Activated CD4-positive, CD25-positive, alpha-beta regulatory T cell treated with anti-CD3 and anti-CD28 coated beads, Interleukin-2, amount 50 U/mL, for 24 hours (primary cell): Measurements from ENCODE around the gene BNC1.

ENCODE experiments used
- ATAC-seq, 2 donors: fragments of 150-1000 bp; cut with Tn5 transposase; one replicate each; pipeline ENCODE4 v1.10.0; 2021; ENCODE audit warnings: mild to moderate bottlenecking in 1 of 2, moderate library complexity in 1 of 2

Gene BNC1, protein sequence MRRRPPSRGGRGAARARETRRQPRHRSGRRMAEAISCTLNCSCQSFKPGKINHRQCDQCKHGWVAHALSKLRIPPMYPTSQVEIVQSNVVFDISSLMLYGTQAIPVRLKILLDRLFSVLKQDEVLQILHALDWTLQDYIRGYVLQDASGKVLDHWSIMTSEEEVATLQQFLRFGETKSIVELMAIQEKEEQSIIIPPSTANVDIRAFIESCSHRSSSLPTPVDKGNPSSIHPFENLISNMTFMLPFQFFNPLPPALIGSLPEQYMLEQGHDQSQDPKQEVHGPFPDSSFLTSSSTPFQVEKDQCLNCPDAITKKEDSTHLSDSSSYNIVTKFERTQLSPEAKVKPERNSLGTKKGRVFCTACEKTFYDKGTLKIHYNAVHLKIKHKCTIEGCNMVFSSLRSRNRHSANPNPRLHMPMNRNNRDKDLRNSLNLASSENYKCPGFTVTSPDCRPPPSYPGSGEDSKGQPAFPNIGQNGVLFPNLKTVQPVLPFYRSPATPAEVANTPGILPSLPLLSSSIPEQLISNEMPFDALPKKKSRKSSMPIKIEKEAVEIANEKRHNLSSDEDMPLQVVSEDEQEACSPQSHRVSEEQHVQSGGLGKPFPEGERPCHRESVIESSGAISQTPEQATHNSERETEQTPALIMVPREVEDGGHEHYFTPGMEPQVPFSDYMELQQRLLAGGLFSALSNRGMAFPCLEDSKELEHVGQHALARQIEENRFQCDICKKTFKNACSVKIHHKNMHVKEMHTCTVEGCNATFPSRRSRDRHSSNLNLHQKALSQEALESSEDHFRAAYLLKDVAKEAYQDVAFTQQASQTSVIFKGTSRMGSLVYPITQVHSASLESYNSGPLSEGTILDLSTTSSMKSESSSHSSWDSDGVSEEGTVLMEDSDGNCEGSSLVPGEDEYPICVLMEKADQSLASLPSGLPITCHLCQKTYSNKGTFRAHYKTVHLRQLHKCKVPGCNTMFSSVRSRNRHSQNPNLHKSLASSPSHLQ

DNA sequence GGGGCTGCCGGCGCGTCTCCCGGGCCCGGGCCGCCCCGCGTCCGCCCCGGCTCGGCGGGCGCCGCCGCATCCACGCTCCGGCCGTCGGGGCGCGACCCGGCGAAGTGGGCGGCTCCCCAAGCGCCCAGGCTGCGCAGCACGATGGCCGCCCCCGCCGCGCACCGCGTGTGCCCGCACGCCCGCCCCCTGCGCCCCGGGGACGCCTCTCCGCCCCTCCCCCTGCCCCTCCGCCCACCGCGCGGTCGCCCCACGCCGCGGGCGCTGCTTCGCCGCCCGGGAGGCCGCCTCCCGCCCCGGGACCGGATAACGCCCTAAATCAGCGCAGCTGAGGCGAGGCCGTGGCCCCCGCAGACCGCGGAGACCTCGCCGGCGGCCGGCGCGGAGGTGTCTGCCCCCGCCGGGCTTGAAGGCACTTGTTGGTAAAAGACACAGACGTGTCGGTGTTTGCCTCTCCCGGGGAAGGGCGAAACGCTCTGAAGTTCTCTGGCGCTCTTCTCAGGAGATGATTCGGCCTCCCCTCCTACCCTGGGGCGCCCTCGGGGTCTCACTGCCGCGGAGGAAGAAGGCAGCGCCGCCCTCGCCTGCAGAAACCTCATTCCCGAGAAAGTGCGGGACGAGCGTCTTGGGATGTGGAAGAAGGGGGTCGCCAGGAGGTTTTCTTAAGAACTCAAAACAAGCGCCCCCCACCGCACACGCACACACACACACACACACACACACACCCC, at the start of gene BNC1:
TSS of gene BNC1 (minus strand) at position 106 of the 725 bp plus-strand sequence. CDS start at position 70, 36 bp downstream.
- ATAC-seq, result no peak

DNA sequence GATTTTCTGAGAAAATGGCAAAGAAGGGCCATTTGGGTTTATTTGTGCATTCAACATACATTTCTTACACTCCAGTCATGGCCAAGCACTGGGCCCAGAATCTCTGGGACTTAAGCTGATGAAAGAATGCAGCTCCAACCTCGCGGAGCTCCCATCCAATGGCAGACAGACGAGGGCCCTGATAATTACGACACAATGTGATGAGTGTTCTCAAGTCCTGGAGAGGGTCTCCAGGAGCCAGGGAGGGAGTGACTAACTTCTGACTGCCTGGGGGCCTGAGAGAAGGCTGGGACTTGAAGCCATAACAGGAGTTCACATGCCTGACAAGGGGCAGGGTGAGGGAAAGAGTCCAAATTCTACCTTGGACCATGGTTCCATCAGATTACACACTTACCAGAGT, 42.6 kb upstream of the BNC1 start:
- ATAC-seq, result no peak

DNA sequence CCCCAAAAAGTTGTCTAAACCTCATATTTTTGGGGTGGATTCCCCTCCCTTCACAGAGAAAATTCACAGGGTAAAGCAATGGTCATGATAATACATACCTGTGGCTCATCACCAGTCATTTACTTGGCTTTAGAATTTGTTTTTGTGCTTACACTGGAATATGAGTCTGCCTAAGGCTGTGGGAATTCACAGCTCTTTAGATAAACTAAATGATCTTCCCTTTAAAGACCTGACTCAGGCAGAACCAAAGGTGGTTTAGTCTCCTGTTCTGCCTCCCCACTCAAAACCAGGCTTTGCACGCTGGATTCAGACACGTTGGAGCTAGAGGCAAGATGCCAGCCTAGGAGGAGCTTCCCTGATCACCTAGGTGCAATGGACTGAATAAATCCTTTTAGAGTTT, 40.3 kb upstream of the BNC1 start:
- ATAC-seq, result no peak

DNA sequence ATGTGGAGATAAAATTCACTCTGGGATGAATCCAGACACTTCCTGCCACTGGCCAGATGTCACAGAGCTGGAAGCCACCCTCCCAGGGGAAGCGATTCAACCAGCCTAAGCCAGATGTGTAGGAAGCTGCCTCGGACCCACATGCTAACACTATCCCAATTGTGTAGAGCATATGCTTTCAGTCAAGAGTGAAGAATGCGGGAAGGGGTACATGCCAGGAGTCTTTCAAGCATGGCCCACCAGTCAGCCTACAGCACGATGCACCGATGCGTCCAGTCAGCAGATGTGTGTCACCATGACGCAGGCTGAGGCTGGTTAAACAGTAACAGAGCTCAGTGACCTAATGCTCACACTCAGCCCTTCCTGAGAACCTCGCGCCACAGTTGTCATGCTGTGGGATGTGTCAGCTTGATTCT, 38.8 kb upstream of the BNC1 start:
- no peak for ATAC-seq

DNA sequence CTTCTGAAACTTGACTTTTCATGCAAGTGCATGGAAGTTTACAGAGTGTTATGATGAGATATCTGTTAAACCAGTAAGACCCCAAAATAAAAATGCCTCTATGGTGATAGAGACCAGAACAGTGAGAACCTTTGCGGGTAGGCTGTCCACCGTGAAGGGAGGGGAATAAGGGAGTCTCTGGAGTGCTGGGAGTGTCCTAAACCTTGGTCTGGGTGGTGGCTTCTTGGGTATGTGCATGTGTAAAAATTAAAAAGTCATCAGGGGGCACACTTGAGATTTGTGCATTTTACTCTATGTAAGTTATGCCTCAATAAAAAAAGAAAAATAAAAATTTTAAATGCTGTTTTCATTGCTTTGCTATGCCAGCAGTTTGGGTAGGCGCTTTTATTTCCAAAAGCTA, 38.2 kb upstream of the BNC1 start:
- no peak for ATAC-seq

DNA sequence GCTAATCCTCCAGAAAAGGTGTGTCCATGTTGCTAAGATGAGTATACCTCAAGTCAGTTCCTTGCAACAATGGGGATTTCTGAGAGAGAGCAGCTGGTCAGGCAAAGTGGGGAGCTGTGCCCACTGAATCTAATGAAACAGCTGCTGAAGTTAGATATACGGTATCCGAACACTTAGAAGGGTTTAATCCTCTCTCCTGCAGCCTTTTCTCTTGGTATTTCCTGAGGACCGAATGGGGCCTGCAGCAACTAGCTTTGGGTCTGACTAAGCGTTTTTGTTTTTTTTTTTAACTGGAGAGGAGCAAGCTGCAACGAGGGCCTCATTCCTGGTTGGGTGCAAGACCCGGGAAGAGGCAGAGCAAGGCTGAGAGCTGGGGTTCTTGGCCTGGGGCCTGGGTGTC, 37.6 kb upstream of the BNC1 start:
- no peak for ATAC-seq

DNA sequence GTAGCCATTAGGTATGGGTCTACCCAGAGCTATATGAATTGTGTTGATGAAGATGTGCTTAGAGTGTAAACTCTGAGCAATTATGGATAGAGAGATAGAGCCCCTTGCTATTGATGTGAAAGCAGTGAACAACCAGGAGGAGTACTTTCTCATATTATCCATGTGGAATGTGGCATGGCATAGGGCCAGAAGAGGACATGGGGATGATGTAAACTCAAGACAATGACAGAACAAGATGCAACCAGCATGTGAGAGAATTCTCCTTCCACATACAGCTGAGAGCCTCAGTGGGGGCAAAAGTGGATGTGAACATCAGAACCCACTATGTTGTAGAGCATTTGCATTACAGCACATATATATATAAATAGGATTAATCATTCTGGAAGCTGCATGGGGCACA, 36.4 kb upstream of the BNC1 start:
- no peak for ATAC-seq

DNA sequence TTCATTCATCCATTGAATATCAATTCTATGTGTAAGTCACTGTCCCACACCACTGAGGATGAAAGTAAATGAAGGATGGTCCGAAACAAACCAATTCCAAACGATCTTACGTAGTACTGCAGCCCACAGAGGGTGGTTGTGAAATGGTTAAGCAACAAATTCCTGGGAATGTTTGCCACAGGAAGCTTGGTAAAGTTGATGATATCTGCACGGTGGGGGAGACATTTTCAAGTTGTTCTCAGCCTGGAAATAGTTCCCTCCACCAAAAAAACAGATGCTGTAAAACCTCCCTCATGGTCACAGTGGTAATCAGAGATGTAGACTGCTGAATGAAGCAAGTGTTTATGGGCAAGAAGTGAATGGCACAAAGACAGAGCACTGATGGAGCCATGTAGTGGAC, 35.9 kb upstream of the BNC1 start:
- no peak for ATAC-seq

DNA sequence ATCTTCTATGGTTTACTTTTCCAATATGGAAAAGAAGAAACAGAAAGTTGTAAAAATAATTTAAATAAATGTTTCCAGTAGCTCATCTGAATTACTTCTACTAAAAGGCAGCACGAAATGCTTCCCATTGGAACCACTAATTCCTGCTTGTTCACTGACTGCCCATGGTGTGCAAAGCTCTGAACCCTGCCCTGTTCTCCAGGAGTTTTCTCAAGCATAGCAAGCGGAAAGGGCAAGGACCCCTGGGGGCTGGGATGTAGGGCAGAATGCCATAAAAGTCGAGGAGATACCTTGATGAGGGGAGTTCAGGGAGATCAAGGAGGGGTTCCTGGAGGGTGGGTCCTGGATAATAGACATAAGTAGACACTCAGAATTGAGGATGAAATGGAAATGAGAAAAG, 35.3 kb upstream of the BNC1 start:
- no peak for ATAC-seq

DNA sequence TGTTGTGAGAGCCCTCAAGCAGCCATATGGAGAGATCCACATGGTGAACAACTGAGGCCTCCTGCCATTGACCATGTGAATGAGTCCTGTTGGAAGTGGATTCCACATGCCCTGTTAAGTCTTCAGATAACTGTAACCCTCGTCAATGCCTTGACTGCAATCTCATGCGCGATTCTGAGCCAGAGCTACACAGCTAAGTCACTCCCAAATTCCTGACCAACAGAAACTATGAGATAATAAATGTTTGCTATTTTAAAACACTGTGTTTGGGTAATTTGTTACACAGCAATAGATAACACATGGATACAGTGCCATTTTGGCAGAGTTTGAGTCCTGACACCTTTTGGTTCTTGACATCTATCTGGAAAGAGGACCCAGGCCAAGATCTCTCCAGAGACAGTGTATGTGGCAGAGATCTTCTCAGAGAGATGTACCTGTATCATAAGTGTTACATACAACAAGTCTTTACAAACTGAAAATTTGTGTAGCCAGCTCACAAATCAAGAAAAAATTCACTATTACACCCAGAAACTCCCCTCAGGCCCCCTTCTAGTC, 34.5 kb upstream of the BNC1 start:
- ATAC-seq, result no peak

DNA sequence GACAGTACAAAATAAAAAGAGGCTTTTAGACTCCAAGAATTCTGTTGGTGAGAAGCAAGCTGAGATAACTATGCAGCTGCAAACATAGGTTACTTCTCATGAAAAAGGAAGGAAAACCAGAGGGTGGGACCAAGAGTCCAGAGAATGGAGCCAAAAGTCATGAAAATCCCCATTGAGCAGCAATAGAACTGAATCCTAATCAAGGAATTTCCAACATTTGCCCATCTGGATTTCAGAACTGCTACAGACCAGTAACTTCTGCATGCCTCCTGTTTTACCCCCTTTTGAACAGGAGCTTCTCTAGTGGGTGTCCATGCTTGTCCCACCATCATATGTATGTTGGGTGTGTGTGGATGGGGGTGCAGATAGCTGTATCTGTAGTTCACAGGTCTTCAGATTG, 33.6 kb upstream of the BNC1 start:
- no peak for ATAC-seq

DNA sequence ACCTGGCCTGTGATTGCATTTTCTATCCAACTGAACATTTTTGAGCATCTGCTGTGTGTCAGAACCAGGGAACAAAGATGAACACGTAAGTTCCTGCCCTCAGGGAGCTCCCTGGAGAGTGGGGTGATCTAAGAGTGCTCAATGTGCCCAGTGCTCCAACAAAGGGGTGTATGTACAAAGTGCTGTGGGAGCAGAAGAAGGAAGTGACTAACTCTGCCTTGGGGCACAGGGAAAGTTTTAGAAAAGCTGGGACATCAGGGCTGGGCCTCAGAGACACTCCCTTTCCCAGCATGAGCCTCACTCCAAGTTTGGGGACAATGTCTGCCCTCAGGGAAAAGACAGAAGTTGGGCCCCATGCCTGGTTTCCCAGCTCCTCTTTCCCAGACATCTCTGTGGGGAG, 27.6 kb upstream of the BNC1 start:
- no peak for ATAC-seq

DNA sequence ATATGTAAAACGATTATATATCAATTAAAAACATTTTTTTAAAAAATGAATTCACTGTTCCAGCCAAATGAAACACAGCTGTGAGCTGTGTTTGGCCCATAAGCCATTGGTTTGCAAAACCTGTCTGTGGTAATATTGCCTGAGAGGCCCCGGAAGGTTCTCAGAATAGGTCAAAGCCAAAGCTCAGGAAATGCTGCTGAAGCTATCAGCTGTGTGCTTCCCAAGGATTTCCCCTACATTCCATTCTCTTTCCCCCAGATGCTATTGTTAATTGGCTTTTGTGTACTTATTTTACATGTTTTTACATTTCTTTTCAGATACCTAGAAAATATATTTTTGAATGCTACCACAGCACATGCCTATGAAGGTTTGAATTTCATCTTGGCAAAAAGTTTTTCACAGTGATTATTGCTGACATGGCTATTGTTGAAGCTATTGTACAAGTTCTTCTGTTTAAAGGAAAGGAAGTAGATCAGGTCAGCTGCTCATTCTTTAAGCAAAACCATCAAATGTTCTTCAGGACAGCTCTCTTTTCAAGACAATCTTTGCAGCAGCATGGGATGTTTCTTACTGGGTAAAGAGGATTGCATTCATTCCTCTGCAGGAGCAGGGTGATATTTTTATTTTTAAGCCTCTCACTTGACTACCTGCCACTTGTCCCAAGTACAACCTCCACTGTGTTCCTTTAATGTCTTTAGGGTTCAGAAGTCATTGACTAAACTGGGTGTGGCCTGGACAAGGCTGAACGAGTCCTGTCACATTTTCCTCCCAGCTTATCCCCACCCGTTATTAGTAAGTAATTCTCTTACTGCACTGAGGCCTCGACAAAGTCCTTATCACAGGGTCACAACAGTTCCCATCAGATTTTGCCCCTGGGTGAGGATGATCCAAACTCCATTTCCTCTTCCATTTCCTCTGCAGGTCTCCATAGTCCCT, 26.3 kb upstream of the BNC1 start:
- no peak for ATAC-seq

DNA sequence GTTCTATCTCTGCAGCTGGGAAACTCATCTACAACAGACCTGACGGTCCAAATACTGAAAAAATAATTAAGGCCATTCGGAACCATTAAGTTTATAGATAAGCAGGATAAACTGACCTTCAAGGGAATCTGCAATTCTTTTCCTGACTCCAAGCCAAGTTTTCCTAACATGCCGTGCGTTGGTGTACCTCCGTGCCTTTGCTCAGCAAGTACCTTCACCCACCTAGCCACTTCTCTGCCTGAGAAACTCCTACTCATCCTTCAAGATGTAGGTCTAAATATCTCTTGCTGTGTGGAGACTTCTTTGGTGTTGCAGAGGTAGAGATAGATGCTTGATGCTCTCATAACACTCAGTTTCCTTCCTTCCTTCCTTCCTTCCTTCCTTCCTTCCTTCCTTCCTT, 24.2 kb upstream of the BNC1 start:
- no peak for ATAC-seq

DNA sequence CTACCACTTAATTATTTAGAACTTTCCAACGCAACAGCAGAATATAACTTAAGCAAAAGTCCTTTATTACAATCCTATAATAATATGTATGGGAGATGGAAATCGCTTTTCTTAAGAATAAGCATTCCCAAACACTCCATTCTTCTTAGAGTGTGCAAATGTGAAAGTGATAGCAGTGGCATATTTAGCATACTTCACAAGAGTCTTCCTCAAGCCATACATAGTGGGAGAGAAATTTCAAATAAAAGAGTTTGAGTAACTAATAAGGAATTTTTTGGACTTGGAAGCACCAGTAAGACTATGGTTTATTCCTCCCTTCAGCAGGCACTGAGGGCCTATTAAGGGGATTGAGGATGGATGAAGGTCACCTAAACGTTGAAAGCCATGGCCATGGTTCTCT, 22.1 kb upstream of the BNC1 start:
- no peak for ATAC-seq

DNA sequence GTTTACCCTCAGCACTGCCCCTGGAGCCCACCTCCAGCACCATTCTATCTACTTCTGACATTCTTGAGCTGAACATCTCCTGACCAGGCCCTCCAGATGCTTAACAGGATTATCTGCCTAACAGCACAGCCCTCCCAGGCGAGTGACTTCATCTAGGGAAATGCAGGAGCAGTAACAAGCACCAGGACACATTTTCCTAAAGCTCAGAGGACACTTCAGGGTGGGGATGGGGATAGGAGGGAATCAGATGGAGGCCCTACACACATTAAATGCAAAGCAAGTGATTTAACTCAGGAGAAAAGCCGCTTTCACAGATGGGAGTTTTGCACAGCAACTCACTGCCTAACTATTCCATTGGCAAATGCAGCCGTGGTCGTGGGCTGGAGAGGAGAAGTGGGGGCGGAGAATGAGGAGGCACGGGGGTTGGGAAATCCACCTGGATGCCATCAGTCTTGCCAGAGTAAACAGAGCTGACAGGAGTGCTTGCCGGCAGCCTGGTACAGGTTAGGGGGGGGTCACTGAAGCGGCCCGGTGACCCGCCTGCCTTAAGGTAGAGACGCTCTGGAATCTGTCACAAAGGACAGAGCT, 21.3 kb upstream of the BNC1 start:
- ATAC-seq, result no peak

DNA sequence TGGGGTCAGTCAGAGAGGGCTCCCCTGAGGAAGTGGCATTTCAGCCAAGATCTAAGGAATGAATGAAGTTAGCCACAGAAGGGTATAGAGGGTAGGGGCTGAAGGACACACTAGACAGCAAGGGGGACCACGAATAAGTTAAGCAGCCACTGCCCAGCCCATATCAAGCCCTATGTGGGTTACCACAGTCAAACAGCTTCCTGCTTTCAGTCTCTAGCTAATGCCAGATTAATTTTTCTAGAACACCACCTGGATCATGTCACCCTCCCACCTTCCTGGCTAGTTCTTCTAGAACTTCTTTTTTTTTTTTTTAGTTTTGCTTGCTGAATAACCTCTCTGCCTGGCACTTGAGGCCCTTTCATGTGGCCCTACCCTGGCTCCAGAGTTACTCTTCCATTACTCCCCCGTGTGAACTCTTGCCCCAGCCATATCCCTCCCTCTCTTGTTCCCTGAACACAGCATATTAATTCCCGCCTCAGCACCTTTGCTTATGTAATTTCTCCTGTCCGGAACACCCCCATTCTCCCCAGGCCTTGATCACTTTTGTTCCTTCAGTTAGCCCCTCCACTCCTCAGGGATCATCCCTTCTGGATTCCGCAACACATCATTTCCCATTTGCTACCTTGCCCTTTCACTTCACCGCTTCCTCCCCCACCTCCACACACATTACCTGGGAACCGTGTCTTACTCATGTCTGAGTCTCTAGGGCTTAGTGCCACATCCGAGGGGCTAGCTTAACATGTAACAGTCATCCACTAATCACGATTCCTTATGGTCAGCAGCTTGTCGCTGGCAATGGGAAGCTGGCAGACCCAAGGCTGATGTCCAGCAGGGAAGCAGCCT, 20.6 kb upstream of the BNC1 start:
- ATAC-seq, result no peak

DNA sequence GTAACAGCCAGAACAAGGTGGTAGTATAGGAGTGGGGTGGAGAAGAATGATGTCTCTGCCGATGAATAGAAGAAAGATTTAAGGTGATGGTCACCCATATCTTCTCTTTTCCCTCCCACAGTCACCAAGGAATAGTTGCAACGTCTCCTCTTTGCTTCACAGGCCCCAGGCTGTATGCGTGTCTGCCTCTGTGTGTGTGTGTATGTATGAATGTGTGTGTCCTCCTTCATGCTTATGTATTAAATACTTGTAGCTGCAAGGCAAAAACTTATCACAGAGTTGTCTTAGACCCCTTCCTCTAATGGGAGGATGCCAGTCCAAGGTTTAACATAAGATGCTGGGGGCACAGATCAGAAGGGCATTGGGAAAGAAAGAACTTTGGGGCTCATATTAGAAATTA, 19.1 kb upstream of the BNC1 start:
- ATAC-seq, result no peak

DNA sequence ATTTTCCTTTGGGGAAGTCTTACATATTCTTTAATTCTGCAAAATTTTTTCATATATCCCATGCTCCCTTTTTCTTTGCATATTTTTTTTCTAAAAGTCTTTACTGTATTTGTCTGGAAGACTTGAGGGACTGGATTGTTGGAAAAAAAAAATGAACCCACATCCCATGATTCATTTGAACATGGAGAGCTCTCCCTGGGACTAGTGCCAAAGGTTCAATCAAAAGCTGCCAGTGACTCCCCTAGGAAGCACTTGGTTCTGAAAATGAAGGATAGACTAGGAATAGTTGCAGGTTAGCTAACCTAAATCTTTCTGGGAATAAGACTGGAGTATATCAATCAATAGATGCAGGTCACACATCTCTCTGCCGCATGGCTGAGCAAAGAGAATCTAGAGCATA, 16.4 kb upstream of the BNC1 start:
- ATAC-seq, result no peak

DNA sequence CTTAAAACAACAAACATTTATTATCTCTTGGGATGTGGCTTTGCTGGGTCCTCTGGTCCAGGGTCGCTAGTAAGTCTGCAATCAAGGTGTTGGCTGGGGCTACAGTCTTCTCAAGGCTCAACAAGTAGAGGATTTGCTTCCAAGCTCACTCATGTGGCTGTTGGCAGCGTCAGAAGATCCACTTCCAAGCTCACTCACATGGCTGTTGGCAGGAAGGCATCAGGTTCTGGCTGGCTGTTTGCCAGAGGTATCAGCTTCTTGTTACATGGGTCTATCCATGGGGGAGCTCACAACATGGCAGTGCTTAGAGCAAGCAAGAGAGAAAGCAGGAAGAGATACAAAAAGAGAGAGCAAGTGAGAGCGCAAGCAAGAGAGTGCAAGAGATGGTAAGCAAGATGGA, 15.0 kb upstream of the BNC1 start:
- no peak for ATAC-seq
